Measurements from ENCODE around the gene CACNA1A.
A peak's percentile ranks its signal among the peaks of the same experiment; 100 is the strongest.

The CACNA1A gene

DNA sequence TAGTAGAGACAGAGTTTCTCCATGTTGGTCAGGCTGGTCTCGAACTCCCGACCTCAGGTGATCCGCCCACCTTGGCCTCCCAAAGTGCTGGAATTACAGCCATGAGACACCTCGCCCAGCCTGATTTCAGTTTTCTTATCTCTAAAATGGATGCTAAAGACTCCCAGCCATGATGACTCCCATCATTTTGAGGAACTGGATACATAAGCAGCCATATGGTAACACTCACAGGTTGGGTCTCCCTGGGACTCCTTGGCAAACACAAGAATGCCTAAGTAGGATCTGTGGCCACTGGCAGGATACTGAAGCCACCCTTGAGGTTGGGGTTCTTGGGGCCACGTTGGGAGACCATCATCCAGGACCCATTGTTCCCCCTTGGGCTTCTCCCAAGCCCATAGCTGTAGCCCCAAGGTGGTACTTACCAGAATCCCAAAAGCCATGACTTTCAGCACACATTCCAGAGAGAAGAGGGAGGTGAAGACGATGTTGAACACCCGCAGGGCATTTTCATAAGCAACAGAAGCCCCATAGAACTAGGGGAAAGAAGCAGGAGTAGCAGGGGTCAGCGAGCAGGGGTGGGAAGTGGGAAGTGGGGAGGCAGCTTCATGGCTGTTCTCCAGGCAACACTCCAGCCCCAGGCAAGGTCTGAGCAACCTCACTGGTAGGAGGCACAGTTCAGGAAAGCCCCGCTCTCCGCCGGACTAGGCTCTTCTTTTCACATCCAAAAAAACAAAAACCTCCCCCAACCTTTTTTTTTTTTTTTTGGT, 253.5 kb downstream of the CACNA1A start:
- intact Hi-C loops (cut with DNase I), result no loop called here
- DNase-seq, result no peak

DNA sequence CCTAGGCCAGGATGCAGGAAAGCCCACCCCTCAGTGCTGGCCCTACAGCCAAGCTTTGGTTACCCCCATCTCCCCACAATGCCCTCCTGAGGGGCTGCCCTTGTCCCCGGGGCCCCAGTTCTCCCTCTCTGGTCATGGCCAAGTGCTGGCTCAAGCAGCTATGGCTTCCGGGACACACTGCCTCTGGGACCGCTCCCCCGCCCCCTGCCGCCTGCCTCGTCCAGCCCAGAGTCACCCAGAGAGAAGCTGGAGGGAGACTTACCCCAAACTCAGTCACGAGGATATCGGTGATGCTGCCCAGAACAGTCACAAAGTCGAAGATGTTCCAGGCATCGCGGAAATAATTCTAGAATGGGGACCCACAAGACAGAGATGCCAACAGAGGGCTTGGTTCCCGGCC, 261.4 kb downstream of the CACNA1A start:
- DNase-seq, result no peak
- intact Hi-C loops (cut with DNase I), result no loop called here

DNA sequence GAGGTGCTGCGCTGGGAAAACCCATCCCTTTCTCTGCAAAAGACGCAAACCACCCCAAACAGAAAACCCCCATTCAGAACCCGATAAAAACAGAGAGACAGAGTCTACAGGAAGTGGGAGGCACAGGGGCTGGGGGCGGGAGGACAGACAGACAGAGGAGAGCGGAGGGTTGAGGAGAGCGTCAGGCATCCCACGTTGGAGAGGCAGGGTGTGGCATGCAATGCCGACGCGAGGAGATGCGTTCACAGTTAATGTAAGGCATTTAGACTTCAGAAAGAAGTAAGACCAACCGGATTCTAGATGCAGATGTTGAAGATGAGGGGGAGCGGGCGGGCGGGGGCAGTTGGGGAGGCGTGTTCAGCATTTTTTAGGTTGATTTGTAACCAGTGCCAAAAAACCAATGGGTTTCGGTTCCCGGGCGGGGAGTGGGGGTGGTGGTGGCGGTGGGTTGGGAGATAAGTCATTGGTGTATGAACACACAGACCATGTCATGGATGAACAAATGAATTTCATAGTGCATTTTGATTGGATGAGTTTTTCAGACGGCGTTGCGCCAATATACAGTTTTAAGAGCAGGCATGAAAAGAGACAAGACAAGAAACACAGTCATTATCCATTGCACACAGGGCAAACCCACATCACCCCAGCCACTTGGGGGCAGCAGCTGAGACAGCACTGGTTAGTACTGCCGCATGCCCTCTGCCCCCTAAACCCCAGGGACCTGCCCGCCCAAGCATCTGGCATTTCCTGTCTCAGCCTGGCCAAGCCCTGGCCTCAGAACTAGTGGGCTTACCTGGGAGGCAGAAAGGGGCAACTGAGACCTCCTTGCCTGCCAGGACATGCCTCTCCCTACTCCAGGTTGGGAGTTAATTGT, 264.8 kb downstream of the CACNA1A start:
- intact Hi-C loops (cut with DNase I), result no loop called here
- DNase-seq, result no peak

DNA sequence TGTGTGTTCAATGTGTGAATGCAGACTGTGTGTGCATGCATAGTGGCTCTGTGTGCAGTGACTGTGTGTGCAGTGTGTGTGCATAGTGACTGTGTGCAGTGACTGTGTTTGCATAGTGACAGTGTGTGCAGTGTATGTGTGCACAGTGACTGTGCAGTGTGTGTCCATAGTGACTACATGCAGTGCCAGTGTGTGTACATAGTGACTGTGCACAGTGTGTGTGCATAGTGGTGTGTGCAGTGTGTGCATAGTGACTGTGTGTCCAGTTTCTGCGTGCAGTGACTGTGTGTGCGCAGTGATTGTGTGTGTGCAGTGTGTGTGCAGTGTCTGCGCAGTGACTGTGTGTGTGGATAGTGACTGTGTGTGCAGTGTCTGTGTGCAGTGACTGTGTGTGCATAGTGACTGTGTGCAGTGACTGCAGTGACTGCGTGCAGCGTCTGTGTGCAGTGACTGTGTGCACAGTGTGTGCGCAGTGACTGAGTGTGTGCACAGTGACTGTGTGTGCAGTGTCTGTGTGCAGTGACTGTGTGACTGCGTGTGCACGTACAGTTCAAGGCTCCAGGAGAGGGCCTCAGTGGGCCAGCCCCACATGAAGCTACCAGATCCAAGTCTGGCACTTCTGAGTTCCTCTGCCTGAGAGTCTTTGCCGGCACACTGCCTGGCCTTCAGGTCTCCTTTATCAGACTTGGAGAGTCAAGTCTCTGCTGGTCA, 265.8 kb downstream of the CACNA1A start:
- DNase-seq, result no peak
- intact Hi-C loops (cut with DNase I), result no loop called here

DNA sequence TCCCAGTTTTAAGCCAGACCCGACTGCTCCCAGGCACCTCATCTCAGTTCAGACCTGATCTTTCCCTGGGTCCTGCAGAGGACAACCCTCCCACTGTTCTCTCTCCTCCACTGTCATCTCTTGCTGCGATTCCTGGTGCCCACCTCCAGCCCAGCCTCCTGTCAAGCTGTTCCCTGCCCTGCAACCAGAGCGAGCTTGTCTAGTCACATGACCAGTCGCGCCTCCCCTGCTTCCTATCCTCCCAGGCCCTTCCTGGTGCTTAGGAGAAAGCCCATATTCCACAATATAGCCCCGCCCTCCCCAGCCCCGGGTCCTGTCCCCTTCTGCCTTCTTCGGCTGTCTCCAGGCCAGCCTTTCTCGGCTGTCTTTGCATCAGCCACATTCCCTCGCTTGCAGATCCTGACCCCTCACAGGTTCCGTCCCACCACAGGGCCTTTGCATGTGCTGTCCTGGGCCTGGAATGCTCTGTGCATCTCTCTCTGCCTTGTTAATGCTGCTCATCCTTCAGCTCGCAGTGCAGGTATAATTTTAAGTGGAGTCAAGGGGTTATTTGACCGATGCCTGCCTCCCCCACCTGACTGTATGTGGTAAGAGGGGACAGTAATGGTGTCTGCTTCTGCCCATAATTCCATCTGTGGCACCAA, 267.3 kb downstream of the CACNA1A start:
- no peak for DNase-seq
- intact Hi-C loops (cut with DNase I), result no loop called here

DNA sequence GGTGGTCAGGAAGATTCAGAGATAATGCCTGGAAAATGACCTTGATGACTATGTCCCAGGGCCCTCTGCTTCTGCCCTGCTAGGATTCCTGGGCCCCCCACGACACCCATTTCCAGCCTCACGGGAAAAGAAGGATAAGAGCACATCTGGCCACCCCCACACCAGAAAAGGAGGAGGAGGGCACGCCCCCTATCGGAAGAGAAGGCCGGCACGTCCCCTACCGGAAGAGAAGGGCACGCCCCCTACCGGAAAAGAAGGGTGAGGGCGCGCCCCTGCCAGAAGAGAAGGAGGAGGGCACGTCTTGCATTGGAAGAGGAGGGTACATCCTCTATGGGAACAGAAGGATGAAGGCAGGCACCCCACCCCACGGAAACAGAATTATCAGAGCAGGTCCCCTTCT, 271.8 kb downstream of the CACNA1A start:
- intact Hi-C loops (cut with DNase I), result no loop called here
- DNase-seq, result peak in 1 of 10 donors; percentile 14

DNA sequence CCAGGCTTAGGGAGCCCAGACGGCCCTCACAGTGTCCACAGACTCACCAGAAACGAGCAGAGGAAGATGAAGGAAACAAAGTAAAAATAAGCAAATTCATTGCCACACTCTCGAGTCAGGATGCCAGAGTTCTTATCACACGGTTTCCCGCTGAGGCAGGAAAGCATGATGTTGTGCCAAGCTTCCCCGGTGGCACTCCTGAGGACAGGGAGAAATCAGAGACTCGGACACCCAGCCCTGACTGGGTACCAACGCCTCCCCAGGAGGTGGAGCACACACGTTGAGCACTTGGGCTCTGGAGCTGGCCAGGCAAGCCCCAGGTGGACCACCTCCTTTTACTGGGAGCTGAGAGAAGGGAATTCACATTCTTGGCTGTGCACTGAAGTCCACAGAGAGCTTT, 274.6 kb downstream of the CACNA1A start:
- DNase-seq, result no peak
- intact Hi-C loops (cut with DNase I), result no loop called here

DNA sequence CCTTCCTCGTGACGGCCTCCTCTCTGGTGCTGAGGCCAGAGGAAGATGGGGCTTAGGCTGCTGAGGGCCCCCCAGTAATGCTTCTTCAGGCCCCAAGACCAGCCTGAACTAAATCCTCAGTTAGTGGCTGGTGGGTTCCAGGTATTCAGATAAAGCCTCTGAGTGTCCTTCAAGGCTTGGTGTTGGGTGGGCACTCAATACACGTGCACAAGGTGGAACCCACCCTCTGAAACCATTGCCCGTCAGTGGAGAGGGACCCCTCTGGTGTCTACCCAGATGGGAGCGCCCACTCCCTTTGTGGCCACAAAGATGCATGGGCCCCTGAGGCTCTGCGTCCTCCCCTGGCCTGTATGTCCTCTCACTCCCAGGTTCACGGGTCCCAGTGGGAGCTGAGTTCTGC, 277.0 kb downstream of the CACNA1A start:
- intact Hi-C loops (cut with DNase I), result no loop called here
- DNase-seq, result no peak

DNA sequence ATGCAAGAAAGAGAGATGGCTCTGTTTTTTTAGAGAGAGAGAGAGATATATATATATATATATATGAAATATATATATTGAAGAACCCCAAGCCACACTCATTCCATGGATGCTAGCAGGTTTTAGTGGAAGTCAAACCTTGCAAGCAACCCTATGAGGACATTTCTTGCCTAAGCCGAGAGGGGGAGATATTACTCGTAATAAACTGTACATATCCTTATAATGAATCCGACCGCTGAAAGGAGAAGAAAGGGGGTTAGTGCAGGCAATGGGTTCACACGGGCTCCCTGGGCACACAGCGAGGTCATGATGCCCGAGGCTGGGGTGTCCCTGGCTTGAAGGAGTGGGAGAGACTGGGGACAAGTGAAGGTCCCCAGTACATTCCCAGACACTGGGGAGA, 277.7 kb downstream of the CACNA1A start:
- no peak for DNase-seq
- intact Hi-C loops (cut with DNase I), result no loop called here

DNA sequence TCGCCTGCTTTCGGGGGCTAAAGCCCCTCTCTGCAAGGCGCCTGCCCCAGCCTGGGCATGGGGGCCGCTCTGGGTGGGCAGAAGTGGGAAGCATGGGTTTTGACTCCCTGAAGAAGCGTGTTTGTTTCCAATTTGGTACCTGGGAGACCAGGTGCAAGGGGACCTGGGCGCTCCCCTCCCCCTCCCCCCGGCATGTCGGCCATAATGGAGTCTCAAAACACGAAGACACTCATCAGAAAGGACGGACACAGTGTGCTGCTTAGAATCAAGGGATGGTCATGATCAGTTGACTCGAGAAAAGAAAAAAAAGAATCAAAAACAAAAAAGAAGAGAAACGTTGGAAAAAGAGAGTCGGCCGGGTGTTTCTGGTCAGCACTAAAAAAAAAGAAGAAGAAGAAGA, 279.3 kb downstream of the CACNA1A start:
- intact Hi-C loops (cut with DNase I), result no loop called here
- no peak for DNase-seq

DNA sequence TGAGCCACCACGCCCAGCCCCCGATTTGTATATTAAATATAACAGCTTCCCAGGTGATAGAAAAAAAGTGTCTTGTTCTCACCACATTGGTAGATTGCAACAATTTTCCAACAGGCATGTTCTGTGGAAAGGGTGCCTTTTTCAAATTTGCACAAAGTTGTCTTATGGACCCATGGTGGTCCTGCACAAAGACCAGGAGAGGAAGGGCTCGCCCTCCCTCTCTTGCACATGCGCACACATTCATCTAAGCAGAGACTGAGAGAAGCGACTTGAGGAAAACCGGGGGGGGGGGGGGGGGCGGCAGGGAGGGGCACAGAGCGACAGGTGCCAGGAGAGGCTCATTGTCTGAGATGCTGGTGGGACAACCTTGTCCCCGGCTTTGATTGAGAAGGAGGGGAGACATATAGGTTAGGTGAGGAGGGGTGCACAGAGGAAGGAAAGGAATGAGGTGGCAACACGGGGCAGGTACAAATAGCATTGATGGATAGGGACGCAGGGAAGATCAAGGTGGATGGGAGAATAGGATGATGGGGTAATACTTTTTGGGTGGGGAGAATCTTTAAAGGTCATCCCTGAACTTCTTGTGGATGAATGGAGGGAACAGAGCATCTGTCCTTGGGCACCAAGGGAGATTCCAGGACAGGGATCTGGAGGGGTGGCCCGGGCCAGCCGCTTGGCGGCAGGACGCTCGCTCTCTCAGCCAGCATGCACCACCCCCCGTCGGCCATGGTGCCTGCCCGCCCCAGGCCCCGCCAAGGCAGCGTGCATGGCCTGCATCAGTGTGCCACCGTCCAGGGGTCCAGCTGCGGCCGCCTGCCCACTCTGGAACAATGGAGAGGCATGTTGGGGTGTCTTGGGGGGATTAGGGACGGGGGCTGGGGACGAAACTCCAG, 280.1 kb downstream of the CACNA1A start:
- no peak for DNase-seq
- intact Hi-C loops (cut with DNase I), result no loop called here

DNA sequence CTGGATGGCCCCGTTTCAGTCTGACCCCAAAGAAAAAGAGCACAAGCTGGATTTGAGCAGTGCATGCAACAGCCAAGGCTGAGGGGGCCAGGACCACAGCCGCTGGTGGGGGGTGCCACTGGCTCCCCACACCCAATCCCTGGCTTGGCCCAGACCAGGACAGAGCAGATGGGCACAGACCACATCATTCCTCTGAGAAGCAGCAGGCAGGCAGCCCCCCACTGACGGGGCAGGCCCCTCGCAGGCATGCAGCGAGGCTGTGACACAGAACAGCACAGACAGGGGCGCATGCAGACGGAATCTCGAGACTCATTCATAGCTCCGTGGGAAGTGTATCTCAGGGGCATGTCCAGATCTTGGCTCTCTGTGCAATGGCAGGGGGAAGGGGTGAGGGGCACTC, 281.2 kb downstream of the CACNA1A start:
- intact Hi-C loops (cut with DNase I), result no loop called here
- DNase-seq, result no peak

DNA sequence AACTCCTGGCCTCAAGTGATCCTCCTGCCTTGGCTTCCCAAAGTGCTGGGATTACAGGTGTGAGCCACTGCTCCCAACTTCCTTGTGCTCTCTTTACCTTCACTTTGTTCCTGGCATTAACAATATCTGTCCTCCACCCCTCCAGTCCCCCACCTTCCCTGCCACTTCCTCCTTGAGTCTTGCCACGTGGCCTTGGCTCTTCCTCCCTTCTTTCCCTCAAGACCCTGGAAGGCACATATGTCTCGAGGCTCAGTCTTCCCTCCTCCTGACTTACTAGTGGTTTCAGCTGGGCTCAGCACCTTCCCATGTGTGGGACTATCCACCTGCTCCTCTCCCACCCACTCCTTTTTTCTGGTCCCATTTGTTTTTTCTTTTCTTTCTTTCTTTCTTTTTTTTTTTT, 285.4 kb downstream of the CACNA1A start:
- intact Hi-C loops (cut with DNase I), result no loop called here
- DNase-seq, result no peak

DNA sequence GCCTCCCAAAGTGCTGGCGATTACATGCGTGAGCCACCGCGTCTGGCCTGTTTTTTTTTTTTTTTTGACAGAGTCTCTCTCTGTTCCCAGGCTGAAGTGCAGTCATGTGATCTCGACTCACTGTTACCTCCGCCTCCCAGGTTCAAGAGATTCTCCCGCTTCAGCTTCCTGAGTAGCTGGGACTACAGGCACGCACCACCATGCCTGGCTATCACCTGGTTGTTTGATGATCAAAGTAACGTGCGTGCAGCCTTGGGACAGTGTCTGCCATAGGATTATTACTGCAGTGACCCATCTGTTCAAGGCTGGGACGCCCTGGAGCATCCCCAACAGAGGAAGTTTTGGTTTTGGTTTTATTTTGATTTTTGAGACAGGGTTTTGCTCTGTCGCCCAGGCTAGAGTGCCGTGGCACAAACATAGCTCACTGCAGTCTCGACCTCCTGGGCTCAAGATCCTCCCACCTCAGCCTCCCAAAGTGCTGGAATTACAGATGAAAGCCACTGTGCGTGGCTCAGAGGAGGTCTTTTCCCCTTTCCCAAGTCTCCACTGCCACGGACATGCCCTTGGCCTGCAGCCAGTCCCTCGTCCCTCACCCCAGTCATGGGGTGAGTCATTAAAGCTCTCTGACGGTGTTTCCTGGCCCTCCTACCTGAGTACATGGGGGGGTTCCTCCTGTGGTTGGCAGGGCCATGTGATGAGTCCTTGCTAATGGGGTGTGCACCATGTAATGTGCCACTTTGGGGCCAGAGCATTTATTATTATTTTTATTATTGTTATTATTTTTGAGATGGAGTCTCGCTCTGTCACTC, 290.5 kb downstream of the CACNA1A start:
- intact Hi-C loops (cut with DNase I), result no loop called here
- no peak for DNase-seq

DNA sequence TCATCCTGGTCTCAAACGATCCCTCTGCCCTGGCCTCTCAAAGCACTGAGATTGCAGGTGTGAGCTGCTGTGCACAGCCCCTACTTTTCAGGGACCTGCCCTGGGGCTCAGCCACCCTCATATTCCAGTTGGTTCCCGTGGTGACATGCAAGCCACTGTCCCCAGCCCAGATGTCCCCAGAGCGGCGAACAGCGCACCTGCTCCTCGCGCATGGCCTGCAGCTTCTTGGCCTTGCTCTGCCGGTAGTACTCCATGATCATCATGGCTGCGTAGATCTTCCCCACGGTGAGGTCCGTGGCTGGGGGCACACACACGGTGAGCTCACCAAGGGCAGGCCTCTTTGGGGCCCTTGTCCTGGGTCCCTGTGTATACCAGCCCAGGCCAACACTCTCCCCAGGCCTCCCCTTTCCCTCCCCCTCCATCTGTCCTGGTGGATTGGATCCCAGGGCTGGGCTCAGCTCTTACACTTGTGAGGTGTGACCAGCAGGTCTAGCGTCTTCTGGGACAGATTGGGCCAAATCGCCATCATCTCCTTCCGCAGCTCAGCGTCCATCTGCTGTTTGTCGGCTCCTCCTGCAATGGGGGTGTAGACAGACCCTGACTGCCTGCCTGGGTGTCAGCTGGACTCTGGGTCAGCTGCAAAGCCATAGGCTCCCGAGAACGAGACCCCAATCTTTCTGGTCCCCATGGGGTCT, 292.1 kb downstream of the CACNA1A start:
- intact Hi-C loops (cut with DNase I), result no loop called here
- no peak for DNase-seq

DNA sequence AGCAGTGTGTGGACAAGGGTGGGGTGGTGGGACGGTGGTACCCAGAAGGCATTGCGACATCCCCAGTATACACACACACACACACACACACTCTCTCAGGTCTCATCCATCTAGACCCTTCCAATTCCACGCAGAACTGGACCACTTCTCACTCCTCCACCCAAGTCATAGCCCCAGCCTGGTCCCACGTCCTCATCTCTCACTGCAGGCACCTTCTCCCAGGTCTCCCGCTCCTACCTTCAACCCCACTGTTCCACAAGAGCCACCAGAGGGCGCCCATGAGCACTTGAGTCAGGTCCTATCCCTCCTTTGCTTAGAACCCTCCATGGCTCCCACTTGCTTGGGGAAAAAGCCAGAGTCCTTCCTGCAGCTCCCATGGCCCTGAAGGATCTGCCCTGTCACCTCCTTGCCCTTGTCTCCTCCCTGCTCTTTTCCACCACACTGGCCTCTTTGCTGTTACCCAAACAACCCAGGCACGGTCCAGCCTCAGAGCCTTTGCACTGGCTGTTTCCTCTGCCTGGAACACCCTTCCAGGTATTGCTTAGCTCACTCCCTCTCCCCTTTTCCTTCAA, 293.4 kb downstream of the CACNA1A start:
- DNase-seq, result peak in 5 of 10 donors; percentile 31 to 78 (median 42)
- intact Hi-C loops (cut with DNase I), result no loop called here

DNA sequence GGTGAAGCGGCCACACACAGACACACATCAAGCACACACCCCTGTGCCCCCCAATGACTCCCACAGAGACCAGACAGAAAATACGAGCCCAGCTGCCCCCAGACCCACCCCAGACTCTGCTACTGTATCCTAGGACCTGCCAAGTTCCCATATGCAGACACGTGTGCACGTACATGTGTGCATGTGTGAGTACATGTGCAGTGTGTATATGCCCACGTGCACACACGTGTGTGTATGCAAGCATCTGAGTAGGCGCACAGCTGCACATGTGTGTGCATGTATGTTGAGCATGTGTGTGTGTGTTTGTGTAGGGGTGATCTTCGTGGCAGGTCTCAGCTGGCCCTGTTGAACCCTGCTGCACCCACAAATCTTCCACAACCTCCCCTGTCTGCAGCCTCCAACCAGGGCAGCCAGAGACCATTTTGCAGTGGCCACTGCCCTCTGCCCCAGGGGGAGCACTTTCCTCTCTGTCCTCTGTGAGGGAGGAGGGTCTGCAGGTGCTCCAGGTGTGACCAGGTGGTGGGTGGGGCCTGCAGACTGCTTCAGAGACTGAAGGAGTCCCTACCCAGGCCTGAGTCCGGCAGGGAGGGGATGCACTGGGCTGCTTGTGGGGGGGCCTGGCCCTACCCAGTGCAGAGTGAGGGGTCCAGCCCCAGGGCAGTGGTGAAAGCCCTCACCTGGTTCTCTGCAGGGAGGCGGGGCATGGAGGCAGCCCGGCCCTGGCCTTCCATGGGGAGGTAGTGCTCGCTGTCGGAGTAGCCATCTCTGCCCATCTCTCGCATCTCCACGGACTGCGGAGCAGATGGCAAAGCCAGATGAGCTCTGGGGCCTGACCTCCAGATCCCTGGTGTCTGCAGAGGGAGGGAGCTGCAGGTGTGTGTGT, 294.6 kb downstream of the CACNA1A start:
- intact Hi-C loops (cut with DNase I), result no loop called here
- DNase-seq, result no peak
